AG20443 (cell line): ENCODE results near the gene TIMM50.
A peak's percentile ranks its signal among the peaks of the same experiment; 100 is the strongest.
"Not testable (repeated sequence)": the region's sequence is repeated elsewhere in the genome, so short reads cannot be mapped to it uniquely, and the experiment has no call there.

ENCODE experiments used
- DNase-seq: peaks from one replicate; pipeline ENCODE4 v3.0.0; 2012; ENCODE audit warnings: low spot score, mixed read lengths

TIMM50 gene

DNA sequence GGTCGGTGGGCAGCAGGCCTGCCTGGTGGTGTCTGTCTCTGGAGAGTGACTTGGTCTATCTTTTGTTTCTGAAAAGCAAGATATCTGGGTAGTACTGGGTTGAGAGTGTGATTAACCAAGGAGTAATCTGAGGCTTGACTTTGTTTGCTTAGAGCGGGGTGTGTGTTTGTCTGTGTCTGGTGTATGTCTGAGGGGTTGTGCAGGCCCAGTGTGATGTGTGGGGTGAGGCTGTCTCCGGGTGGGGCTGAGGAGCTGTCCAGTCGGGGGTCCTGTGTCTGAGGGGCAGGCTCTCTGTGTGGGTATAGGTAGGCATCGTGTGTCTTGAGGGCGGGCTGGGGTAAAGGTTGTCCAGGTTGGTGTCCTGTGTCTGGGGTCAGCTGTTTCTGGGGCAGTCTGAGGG, 11.1 kb upstream of the TIMM50 start:
- DNase-seq, result no peak

GRCh38 chr19:39470724-39471339, 9.8 kb upstream of the TIMM50 start:
- no peak for DNase-seq

GRCh38 chr19:39471756-39472536, 8.7 kb upstream of the TIMM50 start:
- DNase-seq, result no peak

- DNase-seq, result no peak
These were observed 7.7 kb upstream of the TIMM50 start for GRCh38 chr19:39472746-39473442.

DNA sequence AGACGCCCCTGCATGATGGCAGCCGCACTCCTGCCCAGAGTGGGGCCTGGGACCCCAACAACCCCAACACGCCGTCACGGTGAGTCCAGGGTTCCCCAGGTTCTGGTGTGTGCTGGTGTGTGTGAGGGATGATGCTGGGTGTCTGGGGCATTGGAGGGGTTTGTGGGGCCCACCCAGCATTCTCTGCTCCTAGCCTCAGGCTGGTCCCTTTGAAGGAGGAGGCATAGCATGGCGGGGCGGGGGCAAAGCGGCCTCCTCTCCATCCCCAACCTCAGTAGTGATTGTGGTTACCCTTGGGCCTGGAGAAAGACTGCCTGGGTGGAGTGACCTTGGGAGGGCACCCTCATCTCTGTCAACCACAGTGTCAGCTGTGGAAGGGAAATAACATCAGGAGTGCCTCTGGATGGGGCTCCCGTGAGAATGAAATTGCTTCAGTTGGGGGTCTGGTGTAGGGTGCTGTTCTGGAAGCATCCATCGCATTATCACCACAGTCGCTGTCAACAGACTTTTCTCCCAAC, 7.1 kb upstream of the TIMM50 start:
- no peak for DNase-seq

GRCh38 chr19:39474139-39474620, 6.5 kb upstream of the TIMM50 start:
- peak; percentile 71 for DNase-seq

- no peak for DNase-seq
These were observed 4.9 kb upstream of the TIMM50 start for GRCh38 chr19:39475748-39476147.

DNA sequence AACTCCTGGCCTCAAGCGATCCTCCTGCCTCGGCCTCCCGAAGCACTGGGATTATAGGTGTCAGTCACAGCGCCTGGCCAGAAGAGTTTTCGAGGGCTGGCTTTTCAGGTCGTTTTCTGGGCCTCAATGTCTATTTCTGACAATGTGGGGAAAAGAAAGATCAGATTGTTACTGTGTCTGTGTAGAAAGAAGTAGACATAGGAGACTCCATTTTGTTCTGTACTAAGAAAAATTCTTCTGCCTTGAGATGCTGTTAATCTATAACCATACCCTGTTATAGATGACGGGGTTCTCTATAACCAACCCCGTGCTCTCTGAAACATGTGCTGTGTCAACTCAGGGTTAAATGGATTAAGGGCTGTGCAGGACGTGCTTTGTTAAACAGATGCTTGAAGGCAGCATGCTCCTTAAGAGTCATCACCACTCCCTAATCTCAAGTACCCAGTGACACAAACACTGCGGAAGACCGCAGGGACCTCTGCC, 1.3 kb upstream of the TIMM50 start:
- DNase-seq, result not testable (repeated sequence)

DNA sequence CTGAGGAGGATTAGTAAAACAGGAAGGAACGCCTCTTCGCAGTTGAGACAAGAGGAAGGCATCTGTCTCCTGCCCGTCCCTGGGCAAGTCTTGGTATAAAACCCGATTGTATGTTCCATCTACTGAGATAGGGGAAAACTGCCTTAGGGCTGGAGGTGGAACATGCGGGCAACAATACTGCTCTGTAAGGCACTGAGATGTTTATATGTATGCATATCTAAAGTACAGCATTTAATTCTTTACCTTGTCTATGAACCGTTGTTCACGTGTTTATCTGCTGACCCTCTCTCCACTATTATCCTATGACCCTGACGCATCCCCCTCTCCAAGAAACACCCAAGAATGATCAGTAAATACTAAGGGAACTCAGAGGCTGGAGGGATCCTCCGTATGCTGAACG, 722 bp upstream of the TIMM50 start:
- DNase-seq, result no peak

- DNase-seq, result no peak
These were observed 549 bp downstream of the TIMM50 start for GRCh38 chr19:39481229-39481545.

- no peak for DNase-seq
These were observed 1.0 kb downstream of the TIMM50 start for GRCh38 chr19:39481676-39482075.

DNA sequence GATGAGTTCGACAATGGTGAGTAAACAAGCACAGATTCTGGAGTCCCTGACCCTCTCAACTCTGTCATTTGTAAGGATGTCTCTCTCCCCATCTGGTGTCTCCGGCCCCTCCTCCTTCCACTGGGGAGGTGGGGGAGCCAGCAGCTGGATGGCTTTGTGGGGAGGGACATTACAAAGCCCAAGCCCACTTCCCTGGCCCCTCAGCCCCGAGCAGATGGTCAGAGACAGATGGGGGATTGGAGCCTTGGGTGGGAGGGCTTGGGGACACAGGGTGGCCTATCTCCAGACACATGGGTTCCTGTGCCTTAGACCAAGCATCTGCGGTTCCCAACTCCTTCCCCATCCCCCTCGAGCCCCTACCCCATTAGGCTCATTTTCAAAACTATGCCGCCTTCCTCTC, 2.5 kb downstream of the TIMM50 start:
- DNase-seq, result no peak

- no peak for DNase-seq
These were observed 9.1 kb downstream of the TIMM50 start for GRCh38 chr19:39489756-39490155.

DNA sequence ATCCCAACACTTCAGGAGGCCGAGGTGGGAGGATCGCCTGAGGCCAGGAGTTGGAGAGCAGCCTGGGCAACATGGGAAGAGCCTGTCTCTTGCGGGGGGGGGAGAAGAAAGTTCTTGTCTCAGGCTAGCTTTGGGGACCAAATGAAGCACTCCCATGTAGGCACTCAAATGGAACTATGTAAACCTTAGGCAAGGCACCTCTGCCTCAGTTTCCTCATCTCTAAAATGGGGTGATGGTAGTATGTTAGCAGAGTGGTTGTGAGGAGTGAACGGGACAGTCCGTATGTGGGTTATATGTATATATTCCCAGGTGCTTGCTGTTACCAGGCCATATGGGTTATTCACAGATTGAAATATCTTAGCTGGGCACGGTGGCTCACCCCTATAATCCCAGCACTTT, 11.6 kb downstream of the TIMM50 start:
- no peak for DNase-seq

- DNase-seq, result no peak
These were observed 12.2 kb downstream of the TIMM50 start for GRCh38 chr19:39492788-39493187.

DNA sequence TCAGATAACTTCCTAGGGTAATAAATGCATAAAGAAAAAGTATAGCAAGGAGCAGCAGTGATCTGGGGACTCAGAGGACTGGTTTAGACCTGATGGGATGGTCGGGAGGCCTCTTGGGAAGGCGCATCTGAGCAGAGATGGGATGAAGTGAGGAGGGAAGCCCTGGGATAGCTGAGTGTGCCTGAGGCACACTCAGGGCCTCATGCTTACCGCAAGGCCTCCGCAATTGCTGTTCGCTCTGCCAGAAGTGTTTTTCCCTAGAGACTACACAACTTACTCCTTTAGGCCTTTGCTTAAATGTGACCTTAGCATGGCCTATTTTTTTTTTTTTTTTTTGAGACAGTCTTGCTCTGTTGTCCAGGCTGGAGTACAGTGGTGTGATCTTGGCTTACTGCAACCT, 14.0 kb downstream of the TIMM50 start:
- DNase-seq, result no peak

- DNase-seq, result no peak
These were observed 15.4 kb downstream of the TIMM50 start for GRCh38 chr19:39496063-39496462.

- no peak for DNase-seq
These were observed 17.0 kb downstream of the TIMM50 start for GRCh38 chr19:39497701-39497995.

DNA sequence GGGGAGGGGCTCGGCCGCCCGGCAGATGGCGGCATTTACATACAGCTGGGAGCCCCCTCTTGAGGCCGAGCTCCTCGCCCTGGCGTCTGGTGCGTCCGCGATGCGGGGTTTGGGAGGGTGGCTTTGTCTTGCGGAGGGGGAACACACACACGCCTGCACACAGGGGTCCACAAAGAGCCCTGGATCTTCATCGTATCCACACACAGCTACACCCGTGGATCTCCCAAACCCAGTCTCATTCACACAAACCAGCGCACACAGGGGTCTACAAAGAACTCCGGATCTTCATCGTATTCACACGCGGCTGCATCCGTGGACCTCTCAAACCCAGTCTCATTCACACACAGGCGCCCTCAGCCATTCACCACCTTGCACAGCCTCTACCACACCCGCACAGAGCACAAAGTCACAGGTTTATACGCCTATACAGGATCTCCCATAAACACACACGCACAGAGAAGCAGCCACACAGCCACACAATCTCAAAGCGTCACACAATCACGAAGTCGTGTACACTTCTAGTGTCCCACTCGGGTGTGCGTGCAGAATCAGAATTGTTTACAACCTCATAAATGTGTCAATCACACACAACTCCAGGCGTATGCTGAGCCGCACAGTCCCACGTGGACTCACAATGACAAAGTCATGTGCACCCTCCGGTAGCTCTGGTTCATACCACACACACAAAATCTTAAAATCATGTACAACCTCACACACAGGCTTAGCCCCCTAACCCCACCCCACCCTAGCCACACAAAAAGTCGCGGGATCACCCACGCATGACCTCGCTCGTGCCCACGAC, 17.6 kb downstream of the TIMM50 start:
- DNase-seq, result peak; percentile 40

GRCh38 chr19:39498798-39499642, 18.4 kb downstream of the TIMM50 start, which contains the start of gene DLL3:
TSS of gene DLL3 (plus strand) at chr19:39498947. CDS start at chr19:39498975, 28 bp downstream.
- DNase-seq, result no peak

GRCh38 chr19:39499932-39500331, 19.3 kb downstream of the TIMM50 start:
- DNase-seq, result no peak
